HL-60 (cell line): Measurements from ENCODE around the gene RAP1GAP.

ENCODE experiments used
- DNase-seq, 2 experiments: peaks; one replicate each; pipeline ENCODE4 v3.0.0-alpha.2; 2010 to 2020; ENCODE audit warnings: low read depth in 1 of 2, low spot score in 1 of 2
- H3K27ac ChIP-seq: fragments of 250-450 bp; sonication (Bioruptor Pico); replicated peaks from 2 replicates; pipeline ENCODE4 v1.5.1; 2020; ENCODE audit warnings: mild to moderate bottlenecking, moderate library complexity
- H3K27me3 ChIP-seq: fragments of 250-450 bp; sonication (Bioruptor Pico); 2 replicates; pipeline ENCODE4 v1.5.1; 2021; ENCODE audit warnings: mild to moderate bottlenecking, moderate library complexity; ENCODE audit not compliant: insufficient read depth, poor library complexity, severe bottlenecking
- H3K4me3 ChIP-seq: replicated peaks from 2 replicates; pipeline ENCODE4 v1.5.1; 2011; ENCODE audit warnings: mild to moderate bottlenecking, control low read depth, low read length; ENCODE audit not compliant: insufficient read depth
- CTCF ChIP-seq: IDR thresholded peaks from one replicate; pipeline ENCODE4 v1.5.1; 2011; ENCODE audit warnings: low read length, control low read depth, inconsistent platforms; ENCODE audit not compliant: insufficient read depth
- GABPA ChIP-seq: IDR thresholded peaks from 2 replicates; pipeline ENCODE4 v1.6.1; 2012; ENCODE audit warnings: low read depth
- POLR2AphosphoS5 ChIP-seq: IDR thresholded peaks from 2 replicates; pipeline ENCODE4 v1.6.1; 2012; ENCODE audit warnings: low read depth
- REST ChIP-seq: IDR thresholded peaks from 2 replicates; pipeline ENCODE4 v1.6.1; 2012; ENCODE audit warnings: low read depth; ENCODE audit not compliant: insufficient replicate concordance
- SPI1 ChIP-seq: IDR thresholded peaks from 2 replicates; pipeline ENCODE4 v1.6.1; 2012; ENCODE audit warnings: low read depth, mild to moderate bottlenecking, borderline replicate concordance
- long read RNA-seq: library from polyadenylated mRNA; unstranded; transcript quantifications from one replicate; pipeline ENCODE4 v2.0.0, GENCODE V29; 2020

Gene RAP1GAP
- long read RNA-seq = 0 reads

- no peak for TF ChIP-seq GABPA
- TF ChIP-seq CTCF = no peak
- no peak for TF ChIP-seq POLR2AphosphoS5
- TF ChIP-seq REST = no peak
- no peak for TF ChIP-seq SPI1
- Histone ChIP-seq H3K27me3 (no peaks in the 10 kb centered on the region), H3K27ac (no peak within 1 kb of the TSS; the same call in 1 of the 2 replicates), H3K4me3 (peak within 1 kb of the TSS; percentile 30)
- DNase-seq = peak in 1 of 2 experiments; percentile 42
Measured at GRCh38 chr1:21669258-21670058, at the start of gene RAP1GAP. Gene RAP1GAP, minus strand, starts transcription at chr1:21669357. Its CDS starts 49,325 bp downstream, at chr1:21620032.

GRCh38 chr1:21716169-21716568 lies 47.0 kb upstream of the RAP1GAP start:
- no peak for TF ChIP-seq CTCF
- TF ChIP-seq REST = no peak
- no peak for TF ChIP-seq POLR2AphosphoS5
- no peak for TF ChIP-seq GABPA
- TF ChIP-seq SPI1 = no peak
- Histone ChIP-seq H3K27ac (no peak overlapping the region; the same call in 1 of the 2 replicates), H3K27me3 (no peaks in the 10 kb centered on the region), H3K4me3 (no peak overlapping the region)
- no peak for DNase-seq

- TF ChIP-seq GABPA = no peak
- TF ChIP-seq SPI1 = no peak
- TF ChIP-seq POLR2AphosphoS5 = no peak
- TF ChIP-seq REST = no peak
- TF ChIP-seq CTCF = no peak
Measured at GRCh38 chr1:21707891-21708290, 38.7 kb upstream of the RAP1GAP start.

More at GRCh38 chr1:21707891-21708290, 38.7 kb upstream of the RAP1GAP start:
- Histone ChIP-seq H3K4me3 (no peak overlapping the region), H3K27ac (no peak overlapping the region; the same call in 1 of the 2 replicates), H3K27me3 (no peaks in the 10 kb centered on the region)
- DNase-seq = no peak
